HAP-1 (cell line): Measurements from ENCODE around the gene TMEM273.

Experiments
- DNase-seq, 2 experiments: peaks; one replicate each; pipeline ENCODE4 v3.0.0-alpha.2; 2016 to 2020; ENCODE audit warnings: low spot score in 2 of 2
- H3K27me3 ChIP-seq: fragments of 250-450 bp; sonication (Bioruptor Pico); 2 replicates; pipeline ENCODE4 v1.5.1; 2020; ENCODE audit warnings: low read depth, mild to moderate bottlenecking, moderate library complexity
- H3K36me3 ChIP-seq: fragments of 250-450 bp; sonication (Bioruptor Pico); replicated peaks from 2 replicates; pipeline ENCODE4 v1.5.1; 2020; ENCODE audit warnings: mild to moderate bottlenecking
- H3K4me1 ChIP-seq: fragments of 250-450 bp; sonication (Bioruptor Pico); 2 replicates; pipeline ENCODE4 v1.5.1; 2020; ENCODE audit warnings: mild to moderate bottlenecking
- H3K4me3 ChIP-seq: fragments of 250-450 bp; sonication (Bioruptor Pico); 2 replicates; pipeline ENCODE4 v1.5.1; 2020; ENCODE audit warnings: mild to moderate bottlenecking, moderate library complexity
- H3K9me3 ChIP-seq: fragments of 250-450 bp; sonication (Bioruptor Pico); 2 replicates; pipeline ENCODE4 v1.5.1; 2020; ENCODE audit warnings: mild to moderate bottlenecking, moderate library complexity
- in situ Hi-C: fragments of 300-500 bp; cut with MboI; formaldehyde crosslinking; loops from 3 replicates; pipeline ENCODE4 v1.14.3; 2020; ENCODE audit warnings: low sequenced_read_pairs, inconsistent platforms, mixed read lengths

Gene TMEM273, protein sequence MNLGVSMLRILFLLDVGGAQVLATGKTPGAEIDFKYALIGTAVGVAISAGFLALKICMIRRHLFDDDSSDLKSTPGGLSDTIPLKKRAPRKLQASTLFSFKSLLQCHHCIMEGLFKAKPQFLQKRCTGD

DNA sequence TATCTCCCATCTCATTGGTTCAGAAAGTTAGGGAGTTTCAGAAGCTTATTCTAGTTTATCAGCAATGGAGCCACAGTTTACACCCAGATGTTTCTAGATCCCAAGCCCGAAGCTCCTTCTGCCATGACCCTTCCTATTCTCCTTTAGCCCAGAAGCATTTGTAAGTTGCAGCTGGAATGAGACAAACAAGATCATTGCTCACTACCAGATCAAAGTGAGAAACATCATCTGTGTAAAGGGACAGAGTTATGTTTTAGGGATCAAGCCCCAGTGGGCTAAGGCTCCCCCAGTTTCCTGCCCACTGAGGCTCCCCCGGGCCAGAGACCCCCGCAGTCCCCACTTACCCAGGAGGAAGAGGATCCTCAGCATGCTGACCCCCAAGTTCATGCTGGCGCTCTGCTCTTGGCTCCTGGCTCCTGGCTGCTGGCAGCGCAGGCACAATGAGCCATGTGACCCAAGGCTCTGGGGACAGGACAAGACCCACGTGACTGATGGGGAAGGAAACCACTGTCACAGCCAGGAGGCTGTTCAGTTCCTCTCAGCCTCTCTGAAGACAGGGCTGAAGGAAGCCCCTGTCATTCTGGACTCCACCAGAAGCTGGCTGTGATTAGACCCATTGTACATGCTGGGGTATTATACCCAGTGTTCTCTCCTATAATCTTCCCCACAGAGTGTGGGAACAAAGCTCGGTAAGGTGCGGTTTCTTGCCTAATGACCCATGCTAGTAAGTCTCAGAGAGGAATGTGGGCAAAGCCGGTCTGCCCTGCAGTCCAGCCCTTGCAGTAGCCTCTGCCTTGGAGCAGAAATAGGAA, at the start of gene TMEM273:
Gene TMEM273 (minus strand): TSS at position 442 of the 812 bp plus-strand sequence. CDS start 55 bp downstream, at position 387.
- Histone ChIP-seq H3K9me3 (no peaks in the 10 kb centered on the region), H3K27me3 (no peaks in the 10 kb centered on the region), H3K36me3 (no peaks in the 10 kb centered on the region), H3K4me3 (no peak within 1 kb of the TSS), H3K4me1 (no peaks in the 10 kb centered on the region)
- no peak for DNase-seq
- in situ Hi-C loops: no loop called here

- no peaks in the 10 kb centered on the region for H3K9me3 ChIP-seq
- in situ Hi-C loops: no loop called here
- no peaks in the 10 kb centered on the region for H3K27me3 ChIP-seq
Measured at GRCh38 chr10:49237985-49238384, 49.8 kb upstream of the TMEM273 start.

GRCh38 chr10:49235392-49235791, 47.2 kb upstream of the TMEM273 start:
- no peaks in the 10 kb centered on the region for H3K4me1 ChIP-seq
- H3K27me3 ChIP-seq: no peaks in the 10 kb centered on the region
- no peak for DNase-seq
- in situ Hi-C loops: no loop called here
- no peaks in the 10 kb centered on the region for H3K9me3 ChIP-seq
- H3K36me3 ChIP-seq: no peaks in the 10 kb centered on the region
- H3K4me3 ChIP-seq: no peak overlapping the region

More at GRCh38 chr10:49237985-49238384, 49.8 kb upstream of the TMEM273 start:
- Histone ChIP-seq H3K4me1 (no peaks in the 10 kb centered on the region), H3K36me3 (no peaks in the 10 kb centered on the region), H3K4me3 (no peak overlapping the region)
- DNase-seq: no peak

DNA sequence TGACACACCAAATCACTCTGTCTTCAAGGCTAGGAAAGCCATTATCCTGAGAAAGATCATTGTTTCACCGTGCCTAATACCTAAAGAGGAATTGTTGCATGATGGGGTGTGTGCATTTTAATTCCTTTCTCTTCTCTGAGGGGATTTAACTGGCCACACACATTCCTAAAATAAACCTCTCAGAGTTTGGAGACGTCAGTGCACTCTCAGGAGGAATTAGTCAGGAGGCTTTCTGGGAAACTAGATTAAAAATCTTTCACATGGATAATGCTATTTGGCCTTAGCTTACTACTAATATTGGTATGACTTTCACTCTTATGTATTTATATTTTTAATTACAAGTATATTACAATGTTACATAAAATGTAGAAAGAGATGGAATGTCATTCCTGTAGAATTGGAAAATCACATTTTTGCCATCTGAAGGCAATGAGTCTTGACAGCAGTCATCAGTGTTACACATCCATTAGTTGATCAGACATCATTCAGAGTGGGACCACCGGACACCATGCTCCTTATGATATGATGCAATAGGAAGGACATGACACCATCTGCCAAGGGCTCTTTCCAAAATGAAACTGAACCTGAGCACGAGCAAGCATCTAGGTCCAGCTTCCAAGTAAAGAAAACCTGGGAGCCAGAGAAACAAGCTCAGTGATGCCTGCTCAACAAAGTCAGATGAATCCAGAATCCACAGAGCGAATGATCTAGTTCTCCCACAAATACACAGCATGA, 43.1 kb upstream of the TMEM273 start:
- Histone ChIP-seq H3K27me3 (no peaks in the 10 kb centered on the region), H3K9me3 (no peaks in the 10 kb centered on the region), H3K36me3 (no peaks in the 10 kb centered on the region), H3K4me1 (no peaks in the 10 kb centered on the region), H3K4me3 (no peak overlapping the region)
- no peak for DNase-seq
- in situ Hi-C loops: no loop called here

GRCh38 chr10:49230004-49230403, 41.8 kb upstream of the TMEM273 start:
- Histone ChIP-seq H3K4me1 (no peaks in the 10 kb centered on the region), H3K4me3 (no peak overlapping the region), H3K9me3 (no peaks in the 10 kb centered on the region), H3K27me3 (no peaks in the 10 kb centered on the region), H3K36me3 (no peaks in the 10 kb centered on the region)
- DNase-seq: no peak
- in situ Hi-C loops: no loop called here

DNA sequence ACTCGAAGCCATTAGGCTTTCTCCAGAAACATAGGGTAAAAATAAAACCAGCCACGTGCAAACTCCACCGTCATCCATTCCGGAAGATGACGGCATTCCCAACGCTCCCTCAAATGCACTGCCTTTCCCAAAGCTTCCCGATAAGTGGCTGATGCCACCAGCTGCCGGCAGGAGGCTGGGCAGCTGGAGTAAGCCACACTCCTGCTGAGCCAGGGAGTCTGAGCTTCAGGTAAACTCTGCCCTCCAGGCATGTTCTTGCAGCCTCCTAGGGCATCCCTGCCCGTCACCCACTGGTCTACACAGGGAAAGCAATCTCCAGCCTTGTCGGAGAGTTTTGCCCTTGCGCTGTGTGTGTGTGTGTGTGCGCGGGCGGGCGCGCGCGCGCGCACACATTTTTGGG, 40.5 kb upstream of the TMEM273 start:
- no peak for DNase-seq
- in situ Hi-C loops: no loop called here
- Histone ChIP-seq H3K4me3 (no peak overlapping the region), H3K36me3 (no peaks in the 10 kb centered on the region), H3K27me3 (no peaks in the 10 kb centered on the region), H3K9me3 (no peaks in the 10 kb centered on the region), H3K4me1 (no peaks in the 10 kb centered on the region)

DNA sequence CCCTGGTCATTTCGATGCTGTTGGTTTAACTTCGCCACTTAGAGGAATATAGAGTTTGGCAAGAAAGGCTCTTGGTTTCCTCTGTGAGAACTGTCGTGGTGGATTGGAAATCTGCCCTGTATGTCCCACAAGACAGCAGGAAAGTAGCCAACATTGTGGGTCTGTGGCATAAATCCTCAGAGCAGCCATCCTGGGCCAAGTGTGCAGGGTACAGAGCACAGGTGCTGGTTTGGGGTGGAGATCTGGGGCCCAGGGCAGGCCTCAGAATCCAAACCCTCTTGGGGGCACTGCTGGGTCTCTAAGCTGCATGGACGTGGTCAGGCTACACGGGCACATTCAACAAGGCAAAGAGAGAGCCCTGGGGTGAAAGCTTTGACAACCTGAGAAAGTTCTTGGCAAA, 39.2 kb upstream of the TMEM273 start:
- no peak overlapping the region for H3K4me3 ChIP-seq
- H3K36me3 ChIP-seq: no peaks in the 10 kb centered on the region
- H3K9me3 ChIP-seq: no peaks in the 10 kb centered on the region
- no peaks in the 10 kb centered on the region for H3K27me3 ChIP-seq
- in situ Hi-C loops: no loop called here
- no peaks in the 10 kb centered on the region for H3K4me1 ChIP-seq
- no peak for DNase-seq

GRCh38 chr10:49226594-49226993, 38.4 kb upstream of the TMEM273 start:
- H3K9me3 ChIP-seq: no peaks in the 10 kb centered on the region
- H3K4me1 ChIP-seq: no peaks in the 10 kb centered on the region
- H3K4me3 ChIP-seq: no peak overlapping the region
- H3K36me3 ChIP-seq: no peaks in the 10 kb centered on the region
- H3K27me3 ChIP-seq: no peaks in the 10 kb centered on the region
- no peak for DNase-seq
- in situ Hi-C loops: no loop called here

DNA sequence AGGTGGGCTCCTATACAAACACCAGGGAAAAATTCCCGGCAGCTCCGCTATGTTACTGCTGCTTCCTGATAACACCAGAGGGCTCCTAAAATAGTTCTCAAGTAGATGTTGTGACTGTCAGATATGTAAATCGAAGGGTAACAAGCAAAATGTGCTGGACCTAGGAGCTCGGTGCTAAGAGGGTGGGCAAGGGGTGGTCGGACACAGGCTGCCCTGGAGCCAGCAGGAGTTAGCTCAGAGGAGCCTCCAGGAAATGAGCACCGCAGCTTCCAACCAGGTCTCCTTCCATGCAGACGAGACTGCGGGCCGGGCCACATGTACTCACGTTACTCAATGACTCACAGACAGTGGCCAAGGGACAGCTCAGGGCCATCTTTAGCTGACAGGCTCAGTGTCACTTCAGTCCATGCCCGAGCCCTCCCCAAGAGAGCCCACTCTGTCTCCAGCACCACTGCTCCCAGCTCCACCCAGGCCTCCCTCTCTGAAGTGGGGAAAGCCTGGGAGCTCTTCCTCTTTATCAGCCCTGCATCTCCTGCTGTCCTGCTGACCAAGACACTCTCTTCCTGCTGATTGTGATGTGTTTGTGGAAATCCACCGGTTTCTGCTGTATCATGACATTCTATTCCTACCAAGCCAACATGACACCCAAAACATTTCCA, 37.2 kb upstream of the TMEM273 start:
- no peaks in the 10 kb centered on the region for H3K4me1 ChIP-seq
- no peaks in the 10 kb centered on the region for H3K27me3 ChIP-seq
- H3K4me3 ChIP-seq: no peak overlapping the region
- in situ Hi-C loops: no loop called here
- H3K9me3 ChIP-seq: no peaks in the 10 kb centered on the region
- no peaks in the 10 kb centered on the region for H3K36me3 ChIP-seq
- DNase-seq: no peak

- in situ Hi-C loops: no loop called here
- Histone ChIP-seq H3K9me3 (no peaks in the 10 kb centered on the region), H3K4me3 (no peak overlapping the region), H3K27me3 (no peaks in the 10 kb centered on the region), H3K4me1 (no peaks in the 10 kb centered on the region), H3K36me3 (no peaks in the 10 kb centered on the region)
- DNase-seq: no peak
Measured at GRCh38 chr10:49223205-49223604, 35.0 kb upstream of the TMEM273 start.

DNA sequence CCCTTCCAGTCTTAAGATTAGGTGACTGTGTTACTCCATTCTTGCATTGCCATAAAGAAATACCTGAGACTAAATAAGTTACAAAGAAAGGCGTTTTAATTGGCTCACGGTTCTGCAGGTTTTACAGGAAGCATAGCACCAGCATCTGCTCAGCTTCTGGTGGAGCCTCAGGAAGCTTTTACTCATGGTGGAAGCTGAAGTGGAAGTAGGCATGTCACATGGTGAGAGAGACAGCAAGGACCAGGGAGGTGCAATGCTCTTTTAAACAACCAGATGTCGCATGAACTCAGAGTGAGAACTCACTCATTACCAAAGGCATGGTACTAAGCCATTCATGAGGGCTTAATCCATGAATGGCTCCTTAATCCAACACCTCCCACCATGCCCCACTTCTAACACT, 34.0 kb upstream of the TMEM273 start:
- DNase-seq: no peak
- in situ Hi-C loops: no loop called here
- Histone ChIP-seq H3K4me1 (no peaks in the 10 kb centered on the region), H3K36me3 (no peaks in the 10 kb centered on the region), H3K4me3 (no peak overlapping the region), H3K27me3 (no peaks in the 10 kb centered on the region), H3K9me3 (no peaks in the 10 kb centered on the region)

DNA sequence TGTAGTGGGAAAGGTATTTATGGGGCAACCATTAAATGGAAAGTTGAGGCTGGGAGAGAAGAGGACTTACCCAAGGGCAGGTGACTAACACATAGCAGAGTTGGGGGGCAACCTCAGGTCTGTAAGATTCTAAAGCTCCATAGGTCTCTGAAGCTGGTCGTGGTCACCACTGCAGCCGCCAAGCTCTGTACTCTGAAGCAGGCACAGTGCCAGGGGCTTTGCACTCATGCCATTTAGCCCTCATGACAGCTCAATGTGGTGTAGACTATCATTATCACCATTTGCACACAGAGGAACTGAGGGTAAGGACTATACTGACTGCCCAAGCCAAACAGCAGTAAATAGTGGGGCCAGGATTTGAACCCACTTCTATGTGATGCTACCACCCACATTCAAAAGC, 32.5 kb upstream of the TMEM273 start:
- Histone ChIP-seq H3K4me1 (no peaks in the 10 kb centered on the region), H3K9me3 (no peaks in the 10 kb centered on the region), H3K36me3 (no peaks in the 10 kb centered on the region), H3K4me3 (no peak overlapping the region), H3K27me3 (no peaks in the 10 kb centered on the region)
- in situ Hi-C loops: no loop called here
- DNase-seq: no peak

- H3K27me3 ChIP-seq: no peaks in the 10 kb centered on the region
- no peaks in the 10 kb centered on the region for H3K36me3 ChIP-seq
- H3K9me3 ChIP-seq: no peaks in the 10 kb centered on the region
- DNase-seq: no peak
- no peaks in the 10 kb centered on the region for H3K4me1 ChIP-seq
- H3K4me3 ChIP-seq: no peak overlapping the region
- in situ Hi-C loops: no loop called here
Measured at GRCh38 chr10:49220031-49220430, 31.8 kb upstream of the TMEM273 start.

DNA sequence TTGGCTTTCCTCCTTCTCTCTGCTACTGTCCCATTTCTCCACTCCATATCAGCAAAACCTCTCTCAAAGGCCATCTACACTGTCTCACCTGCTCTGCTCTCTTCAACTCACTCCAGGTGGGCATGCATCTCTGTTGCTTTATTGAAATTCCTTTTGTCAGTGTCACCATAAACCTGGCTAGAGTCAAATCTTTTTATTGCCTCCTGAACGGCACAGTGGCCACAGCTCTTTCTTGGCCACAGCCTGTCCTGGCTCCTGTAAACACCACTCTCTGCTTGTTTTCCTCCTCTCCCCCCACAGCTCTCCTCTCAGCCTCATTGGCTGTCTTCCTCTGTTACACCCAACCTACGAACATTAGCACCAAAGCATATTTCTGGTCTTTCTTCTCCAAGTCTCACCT, 31.1 kb upstream of the TMEM273 start:
- Histone ChIP-seq H3K9me3 (no peaks in the 10 kb centered on the region), H3K36me3 (no peaks in the 10 kb centered on the region), H3K4me1 (no peaks in the 10 kb centered on the region), H3K27me3 (no peaks in the 10 kb centered on the region), H3K4me3 (no peak overlapping the region)
- no peak for DNase-seq
- in situ Hi-C loops: no loop called here
